Fibroblast of skin of left quadriceps (primary cell): Measurements from ENCODE around the gene RPL12.
A peak's percentile ranks its signal among the peaks of the same experiment; 100 is the strongest.

Source experiments
- DNase-seq, 2 experiments: peaks; one replicate each; pipeline ENCODE4 v3.0.0-alpha.2; 2013; ENCODE audit warnings: low read depth in 2 of 2

The RPL12 gene

DNA sequence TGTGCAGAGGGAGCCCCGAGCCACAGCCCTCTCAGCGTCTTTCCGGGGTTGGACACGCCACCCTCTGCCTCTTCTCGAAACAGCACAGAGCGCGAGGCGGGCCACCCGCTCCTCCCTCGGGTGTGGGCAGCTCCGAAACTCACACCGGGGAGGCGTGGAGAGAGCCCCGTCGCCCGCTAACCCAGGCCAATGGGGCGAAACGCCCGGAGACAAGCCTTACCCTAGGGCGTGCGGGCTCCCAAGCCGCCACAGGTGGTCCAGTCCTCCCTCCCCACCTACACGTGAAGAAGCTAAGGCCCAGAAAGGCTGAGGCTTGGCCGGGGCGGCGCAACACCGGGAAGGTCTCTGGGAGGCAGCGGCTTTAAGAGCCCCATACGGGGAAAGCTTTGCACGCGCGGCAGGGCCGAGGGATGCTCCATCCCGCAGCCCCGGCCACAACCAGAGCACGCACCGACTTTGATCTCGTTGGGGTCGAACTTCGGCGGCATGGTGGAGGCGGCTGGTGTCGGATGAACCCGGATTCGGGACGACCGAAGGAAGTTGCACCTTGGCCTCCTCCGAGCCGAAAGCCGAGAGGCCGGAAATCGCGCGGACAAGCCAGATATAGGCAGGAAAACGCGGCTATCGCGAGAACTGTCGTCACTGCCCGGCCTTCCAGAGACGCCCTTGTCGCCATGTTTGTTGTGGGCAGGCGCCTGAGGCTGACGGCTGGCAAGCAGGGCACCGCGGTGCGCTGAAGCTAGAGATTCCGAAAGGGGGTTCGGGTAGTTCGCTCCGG, at the start of gene RPL12, which contains the start of gene LRSAM1:
Gene RPL12 (minus strand): TSS at position 577 of the 778 bp plus-strand sequence. CDS start 89 bp downstream, at position 488.
Gene LRSAM1 (plus strand): TSS at position 681 of the 778 bp plus-strand sequence. CDS start 3,018 bp downstream, outside the sequence.
- DNase-seq: peak; percentile 89 to 91

DNA sequence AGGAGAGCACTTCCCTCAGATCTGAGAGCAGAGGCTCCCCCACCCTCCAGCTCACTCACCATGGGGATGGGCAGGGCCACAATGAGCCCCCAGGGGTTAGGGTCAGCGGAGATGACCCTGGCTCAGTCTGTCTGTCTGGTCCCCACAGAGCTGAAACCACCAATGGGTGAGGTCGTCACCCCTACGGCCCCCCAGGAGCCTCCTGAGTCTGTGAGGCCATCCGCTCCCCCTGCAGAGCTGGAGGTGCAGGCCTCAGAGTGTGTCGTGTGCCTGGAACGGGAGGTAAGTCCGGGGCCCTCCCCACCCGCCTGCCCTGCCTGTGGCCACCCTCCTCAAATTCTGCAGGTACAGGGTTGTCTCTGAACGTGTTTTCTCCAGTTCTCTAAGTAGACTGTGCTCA, 49.7 kb upstream of the RPL12 start:
- no peak for DNase-seq

DNA sequence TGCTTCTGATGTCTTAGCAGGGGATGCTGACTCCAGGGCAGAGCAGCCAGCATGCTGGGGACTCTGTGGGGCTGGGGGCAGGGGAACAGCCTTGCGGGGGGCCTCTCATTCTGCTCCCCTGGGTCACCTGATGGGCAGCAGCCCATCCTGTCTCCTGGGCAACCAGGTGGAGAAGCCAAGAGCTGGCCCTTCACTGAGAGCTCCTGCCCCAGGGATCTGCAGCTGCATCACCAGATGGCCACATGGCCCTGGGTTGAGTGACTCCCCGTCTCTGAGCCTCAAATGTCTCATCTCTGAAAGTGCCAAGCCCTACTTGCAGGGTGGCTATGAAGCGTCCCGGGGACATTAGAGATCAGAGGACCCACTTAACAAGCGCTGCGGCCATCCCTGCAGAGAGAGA, 49.2 kb upstream of the RPL12 start:
- DNase-seq: no peak

DNA sequence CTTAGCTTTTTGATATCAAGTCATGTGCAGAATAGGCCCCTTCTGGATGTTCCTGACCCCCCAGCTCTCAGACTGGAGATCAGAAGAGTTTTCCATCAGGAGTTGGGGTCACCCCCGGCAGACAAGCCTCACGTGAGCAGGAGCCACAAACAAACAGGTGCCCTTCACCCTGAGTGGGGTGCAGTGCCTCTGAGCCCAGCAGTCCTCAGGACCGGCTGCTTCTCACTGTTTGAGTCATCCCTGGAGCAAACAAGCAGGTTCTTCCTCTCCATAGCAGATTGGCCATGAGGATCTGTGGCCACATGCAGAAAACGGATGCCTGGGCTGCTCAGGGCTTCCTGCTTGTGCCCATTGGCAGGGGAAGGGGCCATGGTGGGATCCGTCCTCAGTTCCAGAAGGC, 47.1 kb upstream of the RPL12 start:
- no peak for DNase-seq

DNA sequence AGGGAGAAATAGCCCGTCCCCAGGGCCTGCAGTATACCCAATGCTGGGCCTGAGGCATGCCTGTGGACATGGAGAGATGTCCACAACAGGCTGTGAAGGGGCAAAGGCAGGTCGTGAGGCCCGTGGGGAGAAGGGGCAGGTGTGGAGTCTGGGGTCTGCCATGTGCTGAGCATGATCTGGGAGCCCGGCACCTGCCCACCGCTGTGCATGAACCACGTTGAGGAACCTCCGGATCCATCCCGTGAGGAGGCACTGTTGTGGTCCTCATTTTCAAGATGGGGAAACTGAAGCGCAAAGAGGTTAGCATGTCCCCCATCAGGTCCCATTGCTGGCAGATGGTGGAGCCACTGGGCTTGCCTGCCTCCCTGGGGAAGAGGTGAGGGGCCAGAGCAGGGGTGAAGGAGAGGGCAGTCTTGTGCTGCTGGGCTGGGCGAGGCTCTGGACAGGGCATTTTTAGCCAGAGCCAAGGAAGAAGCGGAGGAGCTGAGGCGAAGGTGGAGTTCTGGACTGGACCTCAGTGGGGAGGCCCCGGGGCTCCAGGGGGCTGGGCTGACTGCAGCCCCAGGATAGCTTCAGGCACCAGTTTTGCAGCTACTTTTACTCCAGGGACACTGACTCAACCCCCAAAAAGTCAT, 46.6 kb upstream of the RPL12 start:
- DNase-seq: no peak

DNA sequence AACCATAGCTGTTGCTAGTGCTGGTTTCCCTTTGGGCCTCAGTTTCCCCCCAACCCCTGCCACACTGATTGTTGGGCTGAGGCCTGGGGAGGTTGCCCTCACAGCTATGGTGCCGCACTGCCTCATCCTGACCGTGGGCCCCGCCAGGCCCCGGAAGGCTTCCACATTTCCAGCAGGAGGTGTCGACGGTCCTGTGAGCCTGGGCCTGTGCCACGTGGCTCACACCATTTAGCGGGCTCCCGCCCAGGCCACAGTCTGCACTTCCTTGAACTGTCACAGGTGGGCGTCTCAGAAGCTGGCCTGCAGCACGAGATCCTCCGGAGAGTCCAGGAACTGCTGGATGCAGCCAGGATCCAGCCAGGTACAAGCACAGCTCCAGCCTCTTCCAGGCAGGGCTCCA, 45.8 kb upstream of the RPL12 start:
- no peak for DNase-seq

DNA sequence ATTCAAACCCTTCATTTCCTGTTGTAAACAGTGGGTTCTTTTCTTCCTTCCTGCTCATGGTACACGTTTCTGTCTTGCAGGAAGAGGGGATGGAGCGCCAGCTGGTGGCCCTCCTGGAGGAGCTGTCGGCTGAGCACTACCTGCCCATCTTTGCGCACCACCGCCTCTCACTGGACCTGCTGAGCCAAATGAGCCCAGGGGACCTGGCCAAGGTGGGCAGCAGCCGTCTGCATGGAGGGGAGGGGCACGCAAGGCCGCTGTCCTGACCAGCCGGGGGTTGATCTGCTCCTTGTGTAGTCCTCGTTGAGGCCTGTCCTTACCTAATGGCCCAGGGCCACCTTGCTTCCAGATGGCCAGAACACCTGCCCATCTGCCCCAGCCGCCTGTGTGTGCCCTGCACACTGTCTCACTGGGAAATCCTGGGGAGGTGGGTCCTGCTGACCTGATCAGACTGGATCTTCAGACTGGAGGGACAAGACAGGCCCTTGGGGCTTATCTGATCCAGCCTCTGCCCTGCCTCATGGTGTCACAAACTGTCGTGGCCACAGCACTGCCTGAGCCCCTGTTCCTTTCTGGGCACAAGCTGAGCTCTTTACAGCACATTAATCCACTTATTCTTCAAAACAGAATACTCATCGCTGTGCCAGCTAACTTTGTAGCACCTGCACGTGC, 44.8 kb upstream of the RPL12 start:
- DNase-seq: no peak

DNA sequence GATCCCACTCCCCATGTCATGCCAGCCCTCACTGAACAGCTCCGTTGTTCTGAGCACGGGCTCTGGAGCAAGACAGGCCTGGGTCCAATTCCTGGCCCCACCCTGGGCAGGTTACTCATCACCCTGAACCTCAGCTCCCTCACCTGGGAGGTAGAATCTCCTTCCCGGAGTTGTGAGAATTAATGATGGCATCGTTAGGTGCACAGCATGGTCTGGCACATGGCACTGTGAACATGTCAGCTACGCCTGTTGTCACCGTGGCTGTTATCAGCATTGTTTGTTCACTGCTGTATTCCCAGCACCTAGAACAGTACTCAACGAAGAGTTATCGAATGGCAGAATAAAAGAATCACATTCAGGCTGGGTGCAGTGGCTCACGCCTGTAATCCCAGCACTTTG, 43.1 kb upstream of the RPL12 start:
- no peak for DNase-seq

DNA sequence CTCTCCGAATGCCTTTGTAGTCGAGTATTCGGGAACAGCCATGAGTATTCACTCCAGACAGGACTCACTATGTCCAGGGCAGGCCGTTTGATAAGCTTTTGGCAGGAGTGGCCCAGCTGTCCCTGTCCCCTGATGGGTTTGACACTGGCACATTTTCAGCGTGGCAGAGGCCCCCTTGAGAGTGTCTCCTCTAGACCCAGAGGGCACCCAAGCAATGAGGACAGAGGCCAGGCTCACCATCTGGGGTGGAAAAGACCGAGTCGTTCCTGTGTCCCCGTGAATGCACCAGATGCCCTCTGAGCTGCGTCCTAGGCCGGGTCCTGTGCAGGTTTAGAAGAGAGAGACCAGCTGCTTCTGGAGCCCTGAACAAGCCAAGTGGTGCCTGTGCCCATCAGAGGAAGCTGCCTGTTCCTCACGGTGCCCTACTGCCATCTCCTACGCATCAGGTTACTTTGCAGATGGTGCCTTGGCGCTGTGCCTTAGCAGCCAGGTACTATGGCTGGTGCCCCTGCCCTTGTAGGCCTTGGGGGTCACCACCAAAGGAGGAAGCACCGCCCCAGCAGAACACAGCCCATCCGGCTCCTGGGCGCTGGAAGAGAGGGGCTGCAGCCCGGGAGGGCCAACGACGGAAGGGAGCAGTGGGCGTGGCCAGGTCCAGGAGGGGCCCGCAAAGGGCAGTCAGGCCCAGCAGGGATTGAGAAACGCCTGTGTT, 42.5 kb upstream of the RPL12 start:
- DNase-seq: no peak

DNA sequence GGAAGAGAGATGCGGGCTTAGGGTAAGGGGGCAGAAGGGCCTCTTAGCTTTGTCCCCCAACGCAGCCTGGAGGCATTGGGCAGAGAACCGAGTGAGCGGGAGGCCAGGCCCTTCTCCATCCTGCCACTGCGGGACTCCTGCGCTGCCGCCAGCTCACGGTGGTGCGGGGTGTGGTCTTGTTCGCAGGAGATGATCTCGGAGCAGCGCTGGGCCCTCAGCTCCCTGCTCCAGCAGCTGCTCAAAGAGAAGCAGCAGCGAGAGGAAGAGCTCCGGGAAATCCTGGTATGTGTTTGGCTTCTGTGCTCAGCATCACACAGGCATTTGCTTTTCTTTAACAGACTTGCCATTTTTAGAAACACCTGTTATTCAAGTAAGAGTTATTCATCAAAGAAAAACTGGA, 41.4 kb upstream of the RPL12 start:
- no peak for DNase-seq

DNA sequence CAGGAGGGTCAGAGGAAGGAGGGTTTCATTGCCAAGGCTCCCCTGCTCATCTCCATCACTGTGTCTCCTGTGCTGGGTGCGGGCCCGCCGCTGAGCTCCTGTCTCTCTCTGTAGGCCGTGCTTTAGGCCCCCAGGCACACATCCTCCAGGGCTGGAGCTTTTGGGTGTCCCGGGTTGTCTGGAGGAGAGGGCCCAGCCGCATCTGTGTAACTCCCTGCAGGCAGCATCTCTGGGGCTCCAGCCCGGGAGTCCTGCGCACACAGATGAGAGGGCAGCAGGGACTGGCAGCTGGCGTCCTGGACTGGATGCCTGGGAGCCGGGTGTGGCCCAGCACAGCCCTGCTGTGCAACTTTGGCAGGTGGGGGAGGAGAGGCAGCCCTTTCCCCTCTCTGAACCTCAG, 40.3 kb upstream of the RPL12 start:
- DNase-seq: no peak

DNA sequence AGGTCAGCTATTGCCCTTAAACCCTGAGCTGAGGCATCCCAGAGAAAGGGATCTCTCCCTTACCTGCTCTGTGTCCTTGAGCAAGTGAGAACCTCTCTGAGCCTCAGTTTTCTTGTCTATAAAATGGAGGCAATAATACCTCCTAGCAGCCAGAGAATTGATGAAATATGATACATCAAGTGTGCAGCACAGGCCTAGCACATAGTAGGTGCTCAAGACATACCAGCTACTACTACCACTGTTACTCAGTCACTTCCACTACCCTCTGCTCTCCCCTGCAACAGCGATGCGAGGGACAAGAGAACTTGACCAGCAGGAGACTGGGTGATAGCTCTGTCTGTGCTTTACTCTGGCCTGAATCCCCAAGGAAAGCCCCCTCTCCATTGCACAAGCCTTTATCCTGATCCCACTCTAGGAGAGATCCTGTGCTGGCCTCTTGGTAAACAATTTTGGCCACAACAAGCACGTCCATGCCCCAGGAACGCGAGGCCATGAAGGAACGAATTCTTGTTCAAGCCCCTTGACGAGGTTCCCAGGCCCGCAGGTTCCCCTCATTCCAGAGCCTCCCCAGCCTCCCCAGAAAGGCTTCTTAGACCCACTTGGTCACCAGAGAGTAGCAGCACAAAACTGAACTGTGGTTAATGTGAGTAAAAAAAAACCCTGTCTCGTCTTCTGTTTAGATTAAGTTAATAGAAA, 39.5 kb upstream of the RPL12 start:
- no peak for DNase-seq

DNA sequence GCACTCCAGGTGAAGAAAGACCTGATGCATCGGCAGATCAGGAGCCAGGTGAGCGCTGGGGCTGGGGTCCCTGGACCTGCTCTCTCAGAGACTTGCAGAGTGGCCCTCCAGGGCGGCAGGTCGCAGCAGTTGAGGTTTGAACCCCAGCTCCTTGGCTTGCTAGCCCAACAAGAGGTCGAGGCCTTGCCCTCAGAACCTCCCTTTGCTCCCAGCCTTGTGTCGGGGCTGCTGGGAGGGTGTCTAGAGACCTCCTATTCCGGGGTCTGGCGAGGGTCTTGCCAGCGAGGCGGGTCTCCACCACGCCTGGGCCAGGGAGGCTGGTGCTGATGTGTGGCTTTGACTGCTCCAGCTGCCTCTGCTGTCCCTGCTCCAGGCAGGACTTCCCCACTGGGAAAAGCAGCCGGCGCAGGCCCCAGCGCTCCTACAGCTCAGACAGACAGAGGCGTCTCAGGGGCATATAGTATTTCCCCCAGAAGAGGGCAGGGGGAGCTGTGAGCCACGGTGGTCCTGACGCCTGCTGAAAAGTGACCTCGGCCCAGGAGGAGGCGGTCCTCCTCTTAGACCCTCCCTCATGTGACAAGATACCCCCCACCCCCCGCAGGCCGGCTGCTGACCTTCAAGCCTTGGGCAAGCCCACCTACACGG, 38.4 kb upstream of the RPL12 start:
- no peak for DNase-seq

DNA sequence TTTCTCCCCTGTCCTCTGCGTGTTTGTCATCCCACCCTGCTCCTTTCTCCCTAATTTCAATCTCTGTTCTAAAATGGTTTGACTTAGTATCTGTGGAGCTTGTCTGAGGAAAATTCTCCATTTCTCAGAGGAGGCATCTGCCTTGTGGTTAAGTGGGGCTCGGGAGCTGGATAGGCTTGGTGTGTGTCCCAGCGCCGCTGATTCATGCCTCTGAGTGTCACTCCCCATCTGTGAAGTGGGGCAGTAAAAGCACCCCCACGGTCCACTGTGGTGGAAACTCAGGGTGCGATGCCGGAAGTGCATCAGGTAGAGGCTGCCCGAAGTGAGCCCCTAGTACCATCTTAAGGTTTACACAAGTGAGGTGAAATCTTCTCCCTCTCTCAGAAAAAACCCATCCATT, 37.7 kb upstream of the RPL12 start:
- no peak for DNase-seq

DNA sequence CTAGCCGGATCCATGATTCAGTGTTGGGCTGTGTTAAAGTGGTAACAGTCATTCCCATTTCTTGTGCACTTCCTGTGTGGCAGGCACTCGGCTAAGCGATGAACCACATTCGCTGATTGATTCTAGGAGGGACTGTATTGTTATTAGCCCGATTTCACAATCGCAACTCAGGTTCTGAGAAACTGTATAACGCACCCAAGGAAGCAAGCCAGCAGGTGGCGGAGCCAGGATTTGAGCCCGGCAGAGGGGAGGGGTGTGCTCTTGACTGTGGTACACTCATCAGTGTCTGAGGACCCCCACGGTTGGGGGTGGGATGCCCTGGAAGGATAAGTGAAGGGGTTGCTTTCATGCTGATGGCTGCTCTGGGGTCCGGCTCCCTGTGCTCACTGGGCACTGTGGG, 34.8 kb upstream of the RPL12 start:
- no peak for DNase-seq

DNA sequence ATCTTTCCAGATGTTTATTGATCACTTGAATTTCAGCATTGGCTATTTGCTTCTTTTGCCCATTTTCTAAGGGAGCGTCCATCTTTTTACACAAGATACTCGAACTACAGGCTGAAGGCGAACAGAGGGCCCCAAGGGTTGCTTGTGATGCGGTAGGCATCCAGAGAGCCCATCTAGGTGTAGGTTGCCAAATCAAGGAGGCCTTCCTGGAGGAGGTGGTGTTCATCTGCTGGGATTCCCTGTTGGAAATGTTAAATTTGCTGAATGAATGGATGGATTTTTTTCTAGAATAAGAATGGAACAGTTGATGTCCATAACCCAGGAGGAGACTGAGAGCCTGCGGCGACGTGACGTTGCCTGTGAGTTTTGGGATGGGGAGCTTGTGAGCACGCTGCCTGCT, 31.5 kb upstream of the RPL12 start:
- no peak for DNase-seq

DNA sequence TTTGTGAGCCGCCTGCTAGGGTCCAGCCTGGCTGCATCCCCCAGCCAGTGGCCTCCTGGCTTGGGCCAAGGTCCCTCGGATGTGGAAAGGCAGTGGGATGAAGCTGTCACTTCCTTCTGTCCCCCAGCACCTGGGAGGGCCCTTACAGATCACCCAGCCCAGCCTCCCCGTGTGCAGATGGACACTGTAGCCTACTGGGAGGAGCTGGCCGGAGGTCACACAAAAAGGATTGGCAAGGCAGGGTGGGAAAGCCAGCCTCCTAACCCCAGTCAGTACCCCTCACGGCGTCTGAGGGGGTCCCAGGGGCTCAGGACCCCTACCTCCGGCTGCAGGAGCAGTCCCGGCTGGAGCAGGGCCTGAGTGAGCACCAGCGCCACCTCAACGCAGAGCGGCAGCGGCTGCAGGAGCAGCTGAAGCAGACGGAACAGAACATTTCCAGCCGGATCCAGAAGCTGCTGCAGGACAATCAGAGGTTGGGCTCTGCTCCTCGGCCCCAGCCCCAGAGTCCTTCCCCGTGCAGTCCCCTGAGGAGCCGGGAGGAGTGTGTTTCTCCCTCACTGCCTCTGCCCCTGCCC, 28.4 kb upstream of the RPL12 start:
- DNase-seq: no peak

DNA sequence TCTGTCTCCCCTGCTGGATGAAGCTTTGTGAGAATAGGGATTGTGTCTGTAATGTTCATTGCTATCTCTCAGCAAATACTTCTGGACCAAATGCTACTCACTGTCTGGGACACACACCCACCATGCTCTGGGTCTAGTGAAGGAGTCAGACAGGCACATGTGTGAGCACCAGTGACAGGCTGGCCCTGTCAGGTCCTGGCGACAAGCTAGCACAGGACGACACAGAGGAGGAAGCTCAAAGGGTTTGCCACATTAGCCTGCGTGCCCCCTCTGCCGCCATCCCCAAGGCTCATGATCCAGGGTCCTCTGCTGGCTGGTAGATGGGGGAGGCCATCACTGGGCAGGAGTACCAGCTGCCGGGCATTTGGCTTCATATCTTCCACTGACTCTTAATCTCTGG, 23.4 kb upstream of the RPL12 start:
- no peak for DNase-seq

DNA sequence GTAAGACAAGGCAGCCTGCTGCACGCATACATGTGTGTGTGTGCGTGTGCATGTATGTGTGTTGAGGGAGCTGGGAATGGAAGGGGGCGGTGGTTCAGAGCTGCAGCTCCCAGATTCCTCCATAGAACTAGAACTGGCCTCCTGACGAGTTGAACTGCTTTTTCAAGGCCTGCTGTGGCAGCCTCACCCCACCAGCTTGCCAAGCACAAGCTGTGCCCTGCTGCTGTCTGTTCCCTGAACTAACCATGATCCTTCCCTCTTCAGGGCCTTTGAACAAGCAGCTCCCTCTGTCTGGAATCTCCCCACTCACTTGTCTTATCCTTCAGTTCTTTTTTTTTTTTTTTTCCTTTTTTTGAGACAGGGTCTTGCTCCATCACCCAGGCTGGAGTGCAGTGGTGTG, 22.7 kb upstream of the RPL12 start:
- no peak for DNase-seq

DNA sequence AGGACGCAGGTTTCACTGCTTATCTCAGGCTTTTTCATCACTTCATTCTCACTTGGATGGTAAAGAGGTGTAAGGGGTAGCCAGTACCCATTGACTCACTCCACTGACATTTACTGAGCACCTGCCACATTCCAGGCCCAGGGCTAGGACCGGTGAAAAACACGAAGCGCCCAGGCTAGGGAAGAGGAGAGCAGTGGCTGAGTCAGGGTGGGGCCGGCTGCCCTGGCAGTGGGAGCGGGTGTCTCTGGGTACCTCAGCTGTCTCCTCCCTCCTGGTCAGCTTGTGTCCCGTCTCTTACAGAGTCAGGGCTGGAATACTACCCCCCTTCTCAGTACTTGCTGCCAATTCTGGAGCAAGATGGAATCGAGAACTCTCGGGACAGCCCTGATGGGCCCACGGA, 22.3 kb upstream of the RPL12 start:
- no peak for DNase-seq

DNA sequence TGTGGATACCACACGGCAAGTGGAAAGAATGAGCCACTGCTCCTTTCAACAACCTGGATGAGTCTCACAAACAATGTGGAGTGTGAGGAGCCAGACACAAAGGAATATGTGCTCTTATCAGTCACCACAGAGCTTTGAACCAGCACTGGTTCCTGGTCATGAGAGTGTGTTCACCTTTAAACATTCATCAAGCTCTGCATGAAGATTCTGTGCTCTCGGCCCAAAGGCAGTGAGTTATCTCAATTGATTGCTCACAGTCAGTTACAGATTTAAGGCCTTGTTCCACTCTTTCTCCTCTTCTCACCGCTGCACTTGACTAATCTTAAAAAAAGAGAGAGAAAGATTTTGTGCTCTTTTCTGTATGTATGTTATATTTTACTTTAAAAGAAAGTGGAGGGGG, 19.5 kb upstream of the RPL12 start:
- DNase-seq: no peak
